GM03348 (cell line): ENCODE data around the gene PRR35.

Experiments
- DNase-seq: peaks from one replicate; pipeline ENCODE4 v3.0.0; 2012; ENCODE audit warnings: low spot score

The PRR35 gene

GRCh38 chr16:560204-560700, at the start of gene PRR35:
Gene PRR35, plus strand, starts transcription at chr16:560394. Its CDS starts 2,901 bp downstream, at chr16:563295.
- DNase-seq: no peak

GRCh38 chr16:512802-513201, 47.4 kb upstream of the PRR35 start:
- DNase-seq: no peak

GRCh38 chr16:513950-514349, 46.2 kb upstream of the PRR35 start:
- no peak for DNase-seq

- no peak for DNase-seq
Measured at GRCh38 chr16:515175-515938, 44.8 kb upstream of the PRR35 start.

- no peak for DNase-seq
Measured at GRCh38 chr16:515939-516226, 44.3 kb upstream of the PRR35 start.

GRCh38 chr16:516301-516700, 43.9 kb upstream of the PRR35 start:
- no peak for DNase-seq

- no peak for DNase-seq
Measured at GRCh38 chr16:518858-519257, 41.3 kb upstream of the PRR35 start.

- no peak for DNase-seq
Measured at GRCh38 chr16:519425-519824, 40.8 kb upstream of the PRR35 start.

- DNase-seq: no peak
Measured at GRCh38 chr16:519841-520687, 40.1 kb upstream of the PRR35 start.

- DNase-seq: no peak
Measured at GRCh38 chr16:520847-521246, 39.3 kb upstream of the PRR35 start.

GRCh38 chr16:521381-522210, 38.6 kb upstream of the PRR35 start:
- DNase-seq: no peak

- DNase-seq: no peak
Measured at GRCh38 chr16:522320-523096, 37.7 kb upstream of the PRR35 start.

- DNase-seq: no peak
Measured at GRCh38 chr16:523097-523741, 37.0 kb upstream of the PRR35 start.

- DNase-seq: no peak
Measured at GRCh38 chr16:524274-525040, 35.7 kb upstream of the PRR35 start.

GRCh38 chr16:525123-525519, 35.1 kb upstream of the PRR35 start:
- DNase-seq: no peak

GRCh38 chr16:525520-526180, 34.5 kb upstream of the PRR35 start:
- DNase-seq: peak; percentile 82

GRCh38 chr16:526181-527014, 33.8 kb upstream of the PRR35 start:
- peak; percentile 41 for DNase-seq

GRCh38 chr16:527015-527903, 32.9 kb upstream of the PRR35 start, which contains the start of gene CAPN15:
Gene CAPN15, plus strand, starts transcription at chr16:527712. Its CDS starts 19,127 bp downstream, at chr16:546839.
- DNase-seq: peak; percentile 96
